Right kidney (tissue), 1 donor: Measurements from ENCODE around the gene FJX1.
"Not testable (repeated sequence)": the region's sequence is repeated elsewhere in the genome, so short reads cannot be mapped to it uniquely, and the experiment has no call there.

ENCODE experiments used
- DNase-seq: peaks from one replicate; pipeline ENCODE4 v3.0.0-alpha.2; 2016

FJX1 gene

GRCh38 chr11:35629914-35630313 is 11.7 kb downstream of the FJX1 start:
- DNase-seq, result no peak

GRCh38 chr11:35631891-35632290 is 13.6 kb downstream of the FJX1 start:
- no peak for DNase-seq

GRCh38 chr11:35632301-35632700 is 14.0 kb downstream of the FJX1 start:
- DNase-seq, result no peak

- DNase-seq, result no peak
These were observed 15.7 kb downstream of the FJX1 start for GRCh38 chr11:35633827-35634423.

- DNase-seq, result no peak
These were observed 17.7 kb downstream of the FJX1 start for GRCh38 chr11:35635933-35636332.

DNA sequence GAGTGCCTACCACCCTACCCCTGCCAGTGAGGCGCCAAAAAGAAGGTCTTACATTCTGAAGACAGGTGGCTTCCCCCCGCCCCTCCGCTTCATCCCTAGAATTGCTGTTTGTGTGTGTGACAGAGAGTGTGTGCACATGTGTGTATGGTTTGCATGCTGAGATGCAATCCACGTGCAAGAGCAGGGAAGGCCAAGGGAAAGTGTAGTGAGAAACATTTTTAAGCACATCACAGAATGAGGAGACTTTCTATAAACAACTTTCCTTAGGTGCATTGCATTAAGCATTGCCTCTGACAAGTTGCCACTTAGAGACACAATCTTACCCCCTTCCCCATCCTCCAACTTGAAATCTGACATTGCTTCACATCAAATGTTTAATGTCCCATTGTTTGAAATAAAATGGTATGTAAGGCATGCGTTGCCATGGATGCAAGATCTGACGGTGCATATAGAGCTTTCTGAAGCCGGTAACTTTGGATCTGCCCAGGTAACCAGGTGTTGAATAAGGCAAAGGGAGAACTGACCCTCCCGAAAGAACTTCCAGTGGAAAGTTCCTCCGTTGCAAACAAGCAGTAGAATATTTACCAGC is 21.4 kb downstream of the FJX1 start:
- no peak for DNase-seq

- DNase-seq, result no peak
These were observed 23.1 kb downstream of the FJX1 start for GRCh38 chr11:35641171-35641897.

GRCh38 chr11:35641964-35642363 is 23.7 kb downstream of the FJX1 start:
- no peak for DNase-seq

GRCh38 chr11:35647421-35648093 is 29.3 kb downstream of the FJX1 start:
- no peak for DNase-seq

DNA sequence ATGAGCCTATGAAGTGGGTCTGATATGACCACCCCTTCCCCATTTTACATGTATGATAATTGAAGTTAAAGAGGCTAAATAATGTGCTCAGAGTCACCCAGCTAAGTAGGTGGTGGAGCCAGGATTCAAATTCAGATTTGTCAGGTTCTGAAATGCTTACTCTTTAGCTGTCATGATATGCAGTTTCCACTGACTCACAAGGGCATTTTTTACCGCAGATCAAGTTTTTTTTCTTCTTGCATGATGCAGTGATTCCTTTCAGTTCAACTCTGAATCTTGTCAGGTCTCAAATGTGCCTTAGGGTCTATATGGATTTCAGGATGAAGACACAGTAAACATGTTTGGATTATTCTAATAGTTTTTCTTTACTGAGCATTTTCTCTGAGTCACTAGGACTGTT is 31.7 kb downstream of the FJX1 start:
- DNase-seq, result no peak

DNA sequence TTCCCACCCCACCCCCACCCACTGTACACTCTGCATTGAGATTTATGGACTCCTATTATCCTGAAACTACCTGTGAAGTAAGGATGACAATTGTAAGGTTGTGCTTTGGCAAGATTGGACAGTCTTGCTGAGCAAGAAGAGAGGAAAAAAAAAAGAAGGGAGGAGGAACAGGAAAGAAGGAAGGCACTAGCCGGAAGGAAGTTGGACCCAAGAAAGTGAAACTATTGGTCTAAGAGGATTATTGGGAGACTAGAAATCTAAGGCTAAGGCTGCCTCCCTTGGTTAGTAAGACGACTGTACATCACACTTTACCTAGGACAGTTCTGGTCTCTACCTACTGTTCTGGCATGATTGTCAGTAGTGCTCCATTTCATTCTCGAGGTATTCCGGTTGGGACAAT is 32.2 kb downstream of the FJX1 start:
- DNase-seq, result no peak

DNA sequence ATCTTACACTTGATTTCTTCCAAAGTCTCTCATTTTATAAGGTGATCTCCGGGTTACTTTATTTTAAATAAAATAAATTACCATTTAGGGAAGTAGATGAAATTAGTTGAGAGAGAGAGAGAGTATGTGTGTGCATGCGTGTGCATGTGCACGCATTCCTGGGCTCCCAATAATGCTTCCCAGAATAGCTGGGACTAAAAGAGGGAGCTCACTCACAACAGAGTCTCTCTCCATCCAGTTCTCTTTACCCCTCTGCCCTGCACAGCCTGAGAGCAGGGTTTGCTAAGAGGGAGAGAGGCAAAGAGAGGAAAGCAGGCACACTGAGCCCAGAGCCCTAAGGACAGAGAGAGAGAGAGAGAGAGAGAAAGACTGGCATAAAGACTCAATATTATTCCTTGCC is 33.0 kb downstream of the FJX1 start:
- no peak for DNase-seq

GRCh38 chr11:35652786-35653185 is 34.5 kb downstream of the FJX1 start:
- not testable (repeated sequence) for DNase-seq

DNA sequence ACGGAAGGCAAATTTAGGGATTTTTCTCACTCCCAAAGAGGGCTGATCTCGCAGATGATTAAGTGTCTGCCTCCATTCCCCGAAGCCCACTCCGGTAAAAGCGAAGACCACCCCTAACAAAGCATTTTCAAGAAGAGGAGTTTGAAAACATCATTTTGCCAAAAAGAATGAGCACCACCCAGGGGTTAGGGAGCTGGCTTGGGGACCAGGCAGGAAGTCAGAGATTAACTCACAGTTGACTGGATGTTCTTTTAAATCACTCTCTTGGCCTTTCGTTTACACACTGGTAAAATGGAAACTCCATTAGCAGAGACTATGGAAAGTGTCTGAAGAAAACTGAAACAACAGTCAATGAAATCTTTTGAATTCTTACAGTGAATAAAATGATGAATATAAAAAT is 36.5 kb downstream of the FJX1 start:
- no peak for DNase-seq

DNA sequence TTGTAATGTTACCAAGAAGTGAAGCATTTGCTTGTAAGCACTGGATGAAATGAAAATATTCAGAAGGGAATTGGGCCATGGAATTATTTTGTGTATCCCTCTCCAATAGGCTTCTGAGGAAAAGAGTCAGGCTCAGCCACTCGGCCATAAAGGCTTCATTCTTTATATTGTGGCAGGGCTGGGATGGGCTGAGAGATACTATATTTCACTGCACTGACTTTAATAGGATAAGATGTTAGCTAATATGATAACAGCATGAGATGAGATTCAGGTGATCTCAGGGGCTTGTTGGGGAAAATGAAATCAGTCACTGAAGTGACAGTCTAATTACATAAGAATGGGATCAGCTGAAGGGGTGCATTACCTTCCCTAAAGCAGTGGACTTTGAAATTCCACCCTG is 37.0 kb downstream of the FJX1 start:
- DNase-seq, result no peak

DNA sequence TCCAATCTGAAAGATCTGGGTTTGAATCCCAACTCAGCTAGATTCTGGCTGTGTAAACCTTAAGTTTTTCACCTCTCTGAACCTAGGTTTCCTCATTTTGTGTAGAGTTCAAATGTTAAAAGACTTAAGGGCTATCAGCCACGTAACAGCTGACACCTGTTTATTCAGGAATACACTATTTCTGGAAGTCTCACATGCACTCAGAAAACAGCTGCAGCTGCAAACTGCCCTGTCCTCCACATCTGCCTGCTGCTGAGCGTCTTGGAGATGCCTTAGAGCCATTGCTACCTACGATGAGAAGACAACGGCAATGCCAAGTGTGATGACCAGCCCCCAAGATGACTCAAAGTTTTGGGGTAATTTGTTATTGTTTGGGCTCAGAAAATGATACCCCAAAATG is 37.6 kb downstream of the FJX1 start:
- DNase-seq, result no peak

DNA sequence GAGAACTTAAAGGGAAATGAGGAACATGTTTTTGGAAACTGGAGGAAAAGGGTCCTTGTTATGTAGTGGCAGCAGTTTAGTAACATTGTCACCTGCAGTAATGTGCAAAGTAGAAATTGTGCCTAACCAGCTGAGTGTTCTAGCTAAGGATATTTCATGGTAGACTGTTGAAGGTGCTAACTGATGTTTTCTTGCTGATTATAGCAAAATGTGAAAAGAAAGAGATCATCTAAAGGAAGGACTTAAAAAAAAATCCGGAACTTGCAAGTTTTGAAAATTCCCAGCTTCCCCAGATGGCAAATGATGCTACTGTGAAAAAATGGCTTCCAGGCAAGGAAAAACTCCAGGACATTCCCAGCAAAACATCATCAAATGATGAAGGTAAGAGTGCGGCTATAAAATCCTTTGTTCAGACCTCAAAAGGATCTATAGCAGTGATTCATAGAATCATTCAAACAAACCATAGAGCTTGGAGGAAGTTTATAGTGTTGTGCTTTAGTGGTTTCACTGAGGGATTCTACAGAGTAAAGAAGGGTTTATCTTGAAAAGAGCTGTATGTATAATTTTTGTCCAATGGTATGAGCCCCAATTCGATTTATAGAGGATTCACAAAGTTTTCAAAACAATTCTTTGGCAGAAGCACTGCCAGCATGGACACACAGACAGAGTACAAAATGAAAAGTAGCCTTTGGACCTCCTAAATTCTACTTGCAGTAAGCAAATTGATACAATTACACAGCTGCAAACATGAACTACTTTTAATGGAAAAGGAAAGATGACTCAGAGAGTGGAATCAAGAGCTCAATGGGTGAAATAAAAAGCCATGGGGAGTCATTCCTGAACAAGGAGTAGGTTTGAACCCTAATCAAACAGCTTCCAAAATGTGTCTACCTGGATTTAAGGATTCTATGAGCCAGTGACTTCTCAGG is 40.0 kb downstream of the FJX1 start:
- no peak for DNase-seq

- DNase-seq, result no peak
These were observed 43.3 kb downstream of the FJX1 start for GRCh38 chr11:35661534-35661933.

- no peak for DNase-seq
These were observed 43.9 kb downstream of the FJX1 start for GRCh38 chr11:35662061-35662648.

DNA sequence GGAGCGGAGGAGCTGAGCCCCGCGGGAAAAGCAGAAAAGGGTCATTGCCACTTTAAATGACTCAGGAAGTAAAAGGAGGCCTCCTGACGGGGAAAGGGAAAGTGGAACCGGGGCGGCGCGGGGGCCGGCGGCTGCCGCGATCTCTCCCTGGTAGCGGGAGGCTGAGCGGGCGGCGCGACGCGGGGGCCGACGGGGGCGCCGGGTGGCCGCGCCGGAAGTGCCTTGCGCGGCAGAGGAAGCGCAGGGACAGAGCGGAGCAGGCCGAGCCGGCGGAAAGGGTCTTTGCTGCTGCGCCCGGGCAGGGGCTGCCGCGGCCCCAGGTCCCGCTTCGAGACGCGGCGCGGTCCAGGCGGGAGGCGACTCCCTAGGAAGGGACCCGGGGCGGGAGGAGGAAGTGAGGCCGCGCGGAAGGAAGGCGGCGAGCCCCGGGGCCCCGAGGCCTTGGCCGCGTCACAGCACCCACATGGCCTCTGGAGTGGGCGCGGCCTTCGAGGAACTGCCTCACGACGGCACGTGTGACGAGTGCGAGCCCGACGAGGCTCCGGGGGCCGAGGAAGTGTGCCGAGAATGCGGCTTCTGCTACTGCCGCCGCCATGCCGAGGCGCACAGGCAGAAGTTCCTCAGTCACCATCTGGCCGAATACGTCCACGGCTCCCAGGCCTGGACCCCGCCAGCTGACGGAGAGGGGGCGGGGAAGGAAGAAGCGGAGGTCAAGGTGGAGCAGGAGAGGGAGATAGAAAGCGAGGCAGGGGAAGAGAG is 44.6 kb downstream of the FJX1 start, which contains the start of gene TRIM44:
TRIM44 (plus strand) TSS at position 127 of the 759 bp plus-strand sequence; CDS start at position 464, 337 bp downstream.
- peak; percentile 92 for DNase-seq

GRCh38 chr11:35663408-35663702 is 45.1 kb downstream of the FJX1 start:
- no peak for DNase-seq
